HG03460 (cell line): ENCODE data around the gene ANHX.
"Not testable (repeated sequence)": the region's sequence is repeated elsewhere in the genome, so short reads cannot be mapped to it uniquely, and the experiment has no call there.

Experiments used
- ATAC-seq: cut with Tn5 transposase; IDR thresholded peaks from one replicate; pipeline ENCODE4 v1.9.1; 2021; ENCODE audit not compliant: unreplicated experiment

The ANHX gene

GRCh38 chr12:133235401-133236112 is at the start of gene ANHX:
Gene ANHX (minus strand): TSS chr12:133235877. CDS start chr12:133234356, 1,521 bp downstream.
- no peak for ATAC-seq

GRCh38 chr12:133264668-133265067 is 29.0 kb upstream of the ANHX start:
- ATAC-seq = not testable (repeated sequence)

GRCh38 chr12:133264173-133264572 is 28.5 kb upstream of the ANHX start:
- no peak for ATAC-seq

- no peak for ATAC-seq
Observed at GRCh38 chr12:133256321-133256720, 20.6 kb upstream of the ANHX start.

GRCh38 chr12:133255833-133256232 is 20.2 kb upstream of the ANHX start:
- not testable (repeated sequence) for ATAC-seq

- no peak for ATAC-seq
Observed at GRCh38 chr12:133251732-133252131, 16.1 kb upstream of the ANHX start.

- ATAC-seq = no peak
Observed at GRCh38 chr12:133236556-133236955, 879 bp upstream of the ANHX start.

- ATAC-seq = no peak
Observed at GRCh38 chr12:133236144-133236543, 467 bp upstream of the ANHX start.

- no peak for ATAC-seq
Observed at GRCh38 chr12:133234971-133235370, 706 bp downstream of the ANHX start.

GRCh38 chr12:133233993-133234564 is 1.6 kb downstream of the ANHX start:
- no peak for ATAC-seq

- no peak for ATAC-seq
Observed at GRCh38 chr12:133233006-133233405, 2.7 kb downstream of the ANHX start.

- no peak for ATAC-seq
Observed at GRCh38 chr12:133231001-133231400, 4.7 kb downstream of the ANHX start.

- no peak for ATAC-seq
Observed at GRCh38 chr12:133227281-133227852, 8.3 kb downstream of the ANHX start.

GRCh38 chr12:133226690-133227089 is 9.0 kb downstream of the ANHX start:
- no peak for ATAC-seq

- ATAC-seq = no peak
Observed at GRCh38 chr12:133225527-133225926, 10.2 kb downstream of the ANHX start.

GRCh38 chr12:133222211-133222610 is 13.5 kb downstream of the ANHX start:
- no peak for ATAC-seq

GRCh38 chr12:133221241-133221640 is 14.4 kb downstream of the ANHX start:
- no peak for ATAC-seq

- ATAC-seq = no peak
Observed at GRCh38 chr12:133220521-133220920, 15.2 kb downstream of the ANHX start.

GRCh38 chr12:133217219-133217618 is 18.5 kb downstream of the ANHX start:
- no peak for ATAC-seq

- ATAC-seq = no peak
Observed at GRCh38 chr12:133215724-133216123, 20.0 kb downstream of the ANHX start.

- ATAC-seq = no peak
Observed at GRCh38 chr12:133206390-133206789, 29.3 kb downstream of the ANHX start.

- ATAC-seq = no peak
Observed at GRCh38 chr12:133204264-133204603, 31.4 kb downstream of the ANHX start.
